HCT116 (cell line): ENCODE measurements around the gene TMEM135. TPM values are rescaled to one million over a fixed set of nuclear protein-coding genes. Genes with fewer than 3 reads are reported as not detected.

Experiments used
- ATAC-seq: fragments of 200-7000 bp; cut with Tn5 transposase; 2 replicates; pipeline ENCODE4 v1.9.1; 2020; ENCODE audit warnings: mild to moderate bottlenecking, moderate library complexity
- BruUV-seq: library from RNA; stranded (reverse); fragments of 400-500 nt; replicated peaks from 2 replicates; lab custom pipeline; 2021; lab: Mats Ljungman, UMichigan
- CTCF ChIA-PET: fragments of 300-600 bp; sonication (Branson Sonifier 250); formaldehyde crosslinking; loops from one replicate; lab custom pipeline; 2021; ENCODE audit warnings: antibody characterized with exemption; lab: Charles Lee
- POLR2A ChIA-PET: fragments of 300-600, 350-600 bp; sonication (Branson Sonifier 250); formaldehyde crosslinking; loops from one replicate; lab custom pipeline; 2021; ENCODE audit warnings: antibody characterized with exemption; lab: Charles Lee
- RAD21 ChIA-PET, 2 experiments: fragments of 300-600 bp; sonication (Branson Sonifier 250); formaldehyde crosslinking; loops; one replicate each; lab custom pipeline; 2023; ENCODE audit warnings: low total read pairs in 2 of 2; ENCODE audit not compliant: uncharacterized antibody in 2 of 2, unreplicated experiment in 2 of 2, low non-redundant PET in 1 of 2; lab: Charles Lee
- DNase-seq: peaks from one replicate; pipeline ENCODE4 v3.0.0-alpha.2; 2010; ENCODE audit warnings: low read depth, low spot score
- H2AFZ ChIP-seq: fragments of 200-600 bp; shearing (Covaris generic), sonication (generic); 2 replicates; pipeline ENCODE4 v1.6.1; 2017; ENCODE audit warnings: low read depth, mixed run types, mixed read lengths, antibody characterized with exemption, low read length; ENCODE audit not compliant: poor library complexity, severe bottlenecking
- H3K27ac ChIP-seq: 2 replicates; pipeline ENCODE4 v1.5.1; 2012; ENCODE audit warnings: low read depth, low read length
- H3K27me3 ChIP-seq: fragments of 200-600 bp; sonication (generic); 2 replicates; pipeline ENCODE4 v1.6.1; 2016; ENCODE audit warnings: mixed run types, low read length, mixed read lengths; ENCODE audit not compliant: insufficient read depth
- H3K36me3 ChIP-seq, 2 experiments: fragments of 200-500 bp in 1 of 2; fragments of 200-600 bp in 1 of 2; sonication (Bioruptor generic) in 1 of 2; sonication (generic) in 1 of 2; 2 replicates each; pipeline versions ENCODE4 v1.5.1 to v1.6.1; 2014 to 2016; ENCODE audit warnings: low read length in 2 of 2, inconsistent platforms in 1 of 2, mixed read lengths in 1 of 2, mixed run types in 1 of 2; ENCODE audit not compliant: insufficient read depth in 2 of 2, control insufficient read depth in 1 of 2
- H3K4me1 ChIP-seq, 2 experiments: fragments of 200-600 bp in 1 of 2; sonication (generic) in 1 of 2; 2 replicates each; pipeline versions ENCODE4 v1.5.1 to v1.6.1; 2012 to 2017; ENCODE audit warnings: low read length in 2 of 2, inconsistent platforms in 1 of 2, mild to moderate bottlenecking in 1 of 2, mixed read lengths in 1 of 2, mixed run types in 1 of 2, moderate library complexity in 1 of 2; ENCODE audit not compliant: insufficient read depth in 2 of 2, control insufficient read depth in 1 of 2
- H3K4me2 ChIP-seq: fragments of 200-600 bp; sonication (generic); 2 replicates; pipeline ENCODE4 v1.6.1; 2017; ENCODE audit warnings: mixed run types, low read length, mixed read lengths
- H3K4me3 ChIP-seq, 2 experiments: fragments of 200-600 bp in 1 of 2; sonication (generic) in 1 of 2; replicated peaks in 1 of 2; 2 replicates each; pipeline ENCODE4 v1.5.1; 2011 to 2016; ENCODE audit warnings: low read length in 2 of 2, control low read depth in 1 of 2, low read depth in 1 of 2, mild to moderate bottlenecking in 1 of 2, mixed read lengths in 1 of 2, mixed run types in 1 of 2
- H3K79me2 ChIP-seq: fragments of 200-600 bp; sonication (generic); 2 replicates; pipeline ENCODE4 v1.6.1; 2017; ENCODE audit warnings: mild to moderate bottlenecking, mixed run types, low read length, moderate library complexity, mixed read lengths; ENCODE audit not compliant: insufficient read depth
- H3K9ac ChIP-seq: fragments of 200-600 bp; sonication (generic); 2 replicates; pipeline ENCODE4 v1.6.1; 2016; ENCODE audit warnings: low read length, mixed read lengths
- H3K9me2 ChIP-seq: fragments of 200-600 bp; sonication (generic), shearing (Covaris generic); 2 replicates; pipeline ENCODE4 v1.6.1; 2017; ENCODE audit warnings: mixed run types, mild to moderate bottlenecking, moderate library complexity; ENCODE audit not compliant: insufficient read depth
- H3K9me3 ChIP-seq, 2 experiments: fragments of 200-500 bp in 1 of 2; fragments of 200-600 bp in 1 of 2; sonication (Bioruptor generic) in 1 of 2; sonication (generic) in 1 of 2; 2 replicates each; pipeline ENCODE4 v1.6.1; 2014 to 2017; ENCODE audit warnings: low read length in 2 of 2, mixed read lengths in 2 of 2, inconsistent platforms in 1 of 2, low read depth in 1 of 2, mild to moderate bottlenecking in 1 of 2, mixed run types in 1 of 2, moderate library complexity in 1 of 2; ENCODE audit not compliant: control insufficient read depth in 1 of 2, insufficient read depth in 1 of 2
- H4K20me1 ChIP-seq: fragments of 200-600 bp; sonication (generic), shearing (Covaris generic); 2 replicates; pipeline ENCODE4 v1.6.1; 2017; ENCODE audit warnings: mixed run types, mild to moderate bottlenecking, moderate library complexity; ENCODE audit not compliant: insufficient read depth
- ATF3 ChIP-seq: IDR thresholded peaks from 2 replicates; pipeline ENCODE4 v1.6.1; 2012
- CEBPB ChIP-seq: IDR thresholded peaks from 2 replicates; pipeline ENCODE4 v1.6.1; 2012; ENCODE audit warnings: low read depth
- CTCF ChIP-seq, 3 experiments: fragments of 200-600 bp in 1 of 3; sonication (generic) in 1 of 3; IDR thresholded peaks in 2 of 3; conservative IDR thresholded peaks in 1 of 3; 2 replicates each; pipeline ENCODE4 v1.5.1; 2012 to 2017; ENCODE audit warnings: low read depth in 2 of 3, low read length in 2 of 3, antibody characterized with exemption in 1 of 3, borderline replicate concordance in 1 of 3, control low read depth in 1 of 3, mild to moderate bottlenecking in 1 of 3, mixed read lengths in 1 of 3, mixed run types in 1 of 3, moderate library complexity in 1 of 3; ENCODE audit not compliant: insufficient read depth in 1 of 3
- POLR2AphosphoS5 ChIP-seq: IDR thresholded peaks from 2 replicates; pipeline ENCODE4 v1.6.1; 2011; ENCODE audit warnings: mild to moderate bottlenecking, low read depth, low read length, moderate library complexity
- REST ChIP-seq: IDR thresholded peaks from 2 replicates; pipeline ENCODE4 v1.6.1; 2012; ENCODE audit warnings: low read depth
- SIN3A ChIP-seq: IDR thresholded peaks from 2 replicates; pipeline ENCODE4 v1.6.1; 2012; ENCODE audit warnings: low read depth
- TCF7L2 ChIP-seq: IDR thresholded peaks from 2 replicates; pipeline ENCODE4 v1.7.0; 2011; ENCODE audit warnings: borderline replicate concordance, inconsistent platforms; ENCODE audit not compliant: insufficient read depth, insufficient read length; ENCODE audit errors: extremely low read depth
- ZBTB33 ChIP-seq: IDR thresholded peaks from 2 replicates; pipeline ENCODE4 v1.6.1; 2011; ENCODE audit warnings: mild to moderate bottlenecking, low read length, moderate library complexity; ENCODE audit not compliant: insufficient replicate concordance; ENCODE audit errors: extremely low read depth
- ZFX ChIP-seq: fragments of 450-650 bp; IDR thresholded peaks from 2 replicates; pipeline ENCODE4 v1.6.1; 2017
- intact Hi-C: fragments of 100-400 bp; cut with micrococcal nuclease; formaldehyde crosslinking; loops from 2 replicates; pipeline ENCODE4 v1.10.0; 2022
- total RNA-seq: library from RNA; stranded (reverse); gene quantifications from one replicate; pipeline ENCODE4 v1.2.1, GENCODE V29; 2021; ENCODE audit not compliant: unreplicated experiment

The TMEM135 gene
- total RNA-seq, 1 experiment from 2014 or later: 50.6 TPM

GRCh38 chr11:87265132-87265531, 227.4 kb downstream of the TMEM135 start:
- H3K4me2 ChIP-seq: no peak overlapping the region
- H3K9me2 ChIP-seq: no peaks in the 10 kb centered on the region
- H3K9me3 ChIP-seq: no peaks in the 10 kb centered on the region
- H4K20me1 ChIP-seq: no peaks in the 10 kb centered on the region
- no peak overlapping the region for H2AFZ ChIP-seq
- H3K27ac ChIP-seq: no peak overlapping the region
- H3K36me3 ChIP-seq: no peaks in the 10 kb centered on the region
- H3K9ac ChIP-seq: no peak overlapping the region
- no peak for TF ChIP-seq ZFX
- TF ChIP-seq ZBTB33: no peak
- no peak for TF ChIP-seq CEBPB
- TF ChIP-seq REST: no peak
- no peak for TF ChIP-seq TCF7L2
- no peak for TF ChIP-seq SIN3A
- TF ChIP-seq CTCF (IDR thresholded peaks at IDR 0.05 in 2 of 3, conservative IDR thresholded peaks at IDR 0.05 in 1 of 3; ENCODE audit: borderline replicate concordance in 1 of 3, insufficient read depth in 1 of 3, low read depth in 2 of 3, low read length in 2 of 3): no peak
- TF ChIP-seq POLR2AphosphoS5: no peak
- TF ChIP-seq ATF3: no peak
- no peaks in the 10 kb centered on the region for H3K27me3 ChIP-seq
- no peak for ATAC-seq
- no peak overlapping the region for H3K4me3 ChIP-seq
- RAD21 ChIA-PET: no interaction called here
- H3K79me2 ChIP-seq: no peaks in the 10 kb centered on the region
- no TSS peak for BruUV-seq
- POLR2A ChIA-PET: no interaction called here
- intact Hi-C loops: no loop called here
- DNase-seq: no peak
- H3K4me1 ChIP-seq: no peaks in the 10 kb centered on the region
- CTCF ChIA-PET: interaction anchor here (0.9 kb wide), 1 partner anchor 326 kb away, joined by 3 read pairs; no protein-coding TSS in a partner anchor
